H1 (cell line): ENCODE data around the gene IFT172. TPM values are rescaled to one million over a fixed set of nuclear protein-coding genes. Genes with fewer than 3 reads are reported as not detected.

Experiments used
- CHD1 ChIP-seq: IDR thresholded peaks from 2 replicates; pipeline ENCODE4 v1.6.1; 2012; ENCODE audit warnings: low read depth, low read length, improper control_type of control experiment
- MAFK ChIP-seq: IDR thresholded peaks from 2 replicates; pipeline ENCODE4 v1.6.1; 2012; ENCODE audit warnings: low read depth, mild to moderate bottlenecking, improper control_type of control experiment, low read length
- MAX ChIP-seq: IDR thresholded peaks from 2 replicates; pipeline ENCODE4 v1.6.1; 2012; ENCODE audit warnings: inconsistent platforms
- POU5F1 ChIP-seq: IDR thresholded peaks from 2 replicates; pipeline ENCODE4 v1.6.1; 2011; ENCODE audit warnings: low read depth, mild to moderate bottlenecking, low read length, moderate library complexity
- RFX5 ChIP-seq: IDR thresholded peaks from 2 replicates; pipeline ENCODE4 v1.6.1; 2011; ENCODE audit warnings: low read depth, low read length, improper control_type of control experiment, borderline replicate concordance
- SAP30 ChIP-seq: fragments of 300-600 bp; sonication (generic); IDR thresholded peaks from 2 replicates; pipeline ENCODE4 v1.7.1; 2012; ENCODE audit warnings: low read length, moderate library complexity, mild to moderate bottlenecking, inconsistent platforms; ENCODE audit not compliant: insufficient read depth, insufficient replicate concordance
- SRF ChIP-seq: IDR thresholded peaks from 2 replicates; pipeline ENCODE4 v1.6.1; 2011; ENCODE audit warnings: mild to moderate bottlenecking, low read depth, low read length, moderate library complexity
- TCF12 ChIP-seq: IDR thresholded peaks from 2 replicates; pipeline ENCODE4 v1.6.1; 2011; ENCODE audit warnings: low read depth, mild to moderate bottlenecking, low read length
- TEAD4 ChIP-seq: IDR thresholded peaks from 2 replicates; pipeline ENCODE4 v1.6.1; 2012; ENCODE audit warnings: low read depth, low read length, inconsistent platforms, mixed read lengths
- USF2 ChIP-seq: IDR thresholded peaks from 2 replicates; pipeline ENCODE4 v1.6.1; 2011; ENCODE audit warnings: low read length, improper control_type of control experiment
- YY1 ChIP-seq: IDR thresholded peaks from 2 replicates; pipeline ENCODE4 v1.6.1; 2011; ENCODE audit warnings: low read depth, mild to moderate bottlenecking, low read length
- polyA plus RNA-seq, 7 experiments: library from polyadenylated mRNA; depleted of rRNA in 3 of 7; stranded (reverse) in 5 of 7; unstranded in 2 of 7; fragments of >200 nt in 5 of 7; fragments of 200-250 nt in 2 of 7; gene quantifications; 1 replicate in 5 of 7; 2 replicates in 1 of 7; 4 replicates in 1 of 7; pipeline versions ENCODE4 v1.2.1 to v1.2.3, GENCODE V29; 2011 to 2013; ENCODE audit warnings: missing spikeins in 2 of 7, mixed read lengths in 2 of 7
- total RNA-seq: library from RNA; stranded (reverse); fragmentation: NEBNext Ultra II Directional; extraction: Animal tissue kit (Norgen Biotek cat#: 25700); gene quantifications from 2 replicates; pipeline ENCODE4 v1.2.1, GENCODE V29; 2021

The IFT172 gene
- total and polyA plus RNA-seq, 2 of the 8 experiments (the other 6 are each of a cell fraction or from before 2014, with no cell fraction given), result 13.5 to 14.0 TPM

GRCh38 chr2:27408601-27409320, 80.8 kb downstream of the IFT172 start (continued):
- TF ChIP-seq MAX (0 out of 2 replicates have a peak, but pooled peaks have one; percentile 12), USF2 (no peak), SAP30 (peak; percentile 39), TEAD4 (no peak), MAFK (no peak), TCF12 (no peak), SRF (no peak), POU5F1 (no peak), RFX5 (no peak), CHD1 (no peak), YY1 (0 out of 2 replicates have a peak, but pooled peaks have one; percentile 26)
- TF ChIP-seq, all 59 proteins: peak for 4
